Right lobe of liver (tissue), 4 donors: ENCODE results near the gene ADAMTS4.

Experiments used
- CTCF ChIP-seq, 4 donors: fragments of 200-600 bp in 3 of 4; fragments of 450-650 bp in 1 of 4; IDR thresholded peaks; one replicate each; pipeline versions ENCODE4 v1.5.1 to v1.8.0; 2016 to 2022; ENCODE audit warnings: antibody characterized with exemption in 4 of 4, mild to moderate bottlenecking in 2 of 4
- POLR2A ChIP-seq: fragments of 450-650 bp; IDR thresholded peaks from one replicate; pipeline ENCODE4 v1.6.1; 2017; ENCODE audit warnings: antibody characterized with exemption, mild to moderate bottlenecking
- donor health status: DM: no; HTN: no; CAD: no.
- donor health status: DM: no; HTN: no; CAD: no.
- donor health status: DM: no; HTN: yes; CAD: no.

DNA sequence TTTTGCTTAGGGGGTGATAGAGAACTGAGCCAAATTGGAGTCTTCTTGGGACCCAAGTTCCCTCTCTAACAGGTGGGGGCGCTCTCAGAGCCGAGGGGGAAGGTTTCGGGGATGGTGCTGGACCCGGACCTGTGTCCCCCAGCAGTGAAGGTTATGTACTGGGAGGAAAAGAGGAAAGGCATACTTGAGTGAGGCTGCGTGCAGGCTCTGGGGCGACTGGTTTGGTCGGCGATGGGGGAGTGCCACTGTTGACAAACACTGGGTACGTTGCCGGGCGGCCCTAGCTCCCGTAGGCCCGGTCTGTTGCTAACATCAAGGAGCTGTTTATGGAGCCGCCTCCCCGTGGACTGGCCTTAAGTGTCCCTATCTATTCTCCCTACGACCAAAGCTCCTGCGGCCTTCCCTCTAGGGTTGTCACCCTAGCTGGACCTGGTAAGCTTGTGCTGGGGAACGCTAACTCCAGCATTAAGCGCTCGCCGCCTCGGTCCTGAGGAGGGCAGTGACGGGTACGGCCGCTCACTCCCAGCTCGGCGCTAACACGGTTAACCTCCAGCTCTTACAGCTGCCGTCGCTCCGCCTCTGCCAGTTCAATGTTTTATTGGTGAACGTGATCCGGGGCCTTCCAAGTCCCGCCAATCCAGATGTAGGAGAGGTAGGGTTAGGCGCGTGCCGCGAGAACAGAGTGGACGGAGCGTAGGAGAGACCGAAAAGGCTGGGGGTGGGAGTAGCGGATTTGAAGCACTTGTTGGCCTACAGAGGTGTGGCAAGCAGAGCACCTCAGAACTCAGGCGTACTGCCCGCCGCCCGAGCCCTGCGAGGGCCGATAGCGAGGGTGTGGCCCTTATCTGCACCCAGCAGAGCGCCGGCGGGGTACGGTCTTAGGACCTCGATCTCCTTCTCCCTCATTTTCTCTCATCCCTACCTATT is 32.8 kb downstream of the ADAMTS4 start, which contains the start of gene PPOX:
- TF ChIP-seq CTCF (IDR thresholded peaks at IDR 0.05) = peak; percentile 11 to 46 (median 30)
- peak; percentile 48 for TF ChIP-seq POLR2A
